SKM-1 treated with dmso at 0.1 percent for 144 hours (cell line): Measurements from ENCODE around the gene STAC2.
"Not testable (repeated sequence)": the region's sequence is repeated elsewhere in the genome, so short reads cannot be mapped to it uniquely, and the experiment has no call there.

Source experiments
- DNase-seq: peaks from one replicate; lab custom pipeline; 2025; ENCODE audit not compliant: unreplicated experiment; lab: John Stamatoyannopoulos, UW

The STAC2 gene, protein sequence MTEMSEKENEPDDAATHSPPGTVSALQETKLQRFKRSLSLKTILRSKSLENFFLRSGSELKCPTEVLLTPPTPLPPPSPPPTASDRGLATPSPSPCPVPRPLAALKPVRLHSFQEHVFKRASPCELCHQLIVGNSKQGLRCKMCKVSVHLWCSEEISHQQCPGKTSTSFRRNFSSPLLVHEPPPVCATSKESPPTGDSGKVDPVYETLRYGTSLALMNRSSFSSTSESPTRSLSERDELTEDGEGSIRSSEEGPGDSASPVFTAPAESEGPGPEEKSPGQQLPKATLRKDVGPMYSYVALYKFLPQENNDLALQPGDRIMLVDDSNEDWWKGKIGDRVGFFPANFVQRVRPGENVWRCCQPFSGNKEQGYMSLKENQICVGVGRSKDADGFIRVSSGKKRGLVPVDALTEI

DNA sequence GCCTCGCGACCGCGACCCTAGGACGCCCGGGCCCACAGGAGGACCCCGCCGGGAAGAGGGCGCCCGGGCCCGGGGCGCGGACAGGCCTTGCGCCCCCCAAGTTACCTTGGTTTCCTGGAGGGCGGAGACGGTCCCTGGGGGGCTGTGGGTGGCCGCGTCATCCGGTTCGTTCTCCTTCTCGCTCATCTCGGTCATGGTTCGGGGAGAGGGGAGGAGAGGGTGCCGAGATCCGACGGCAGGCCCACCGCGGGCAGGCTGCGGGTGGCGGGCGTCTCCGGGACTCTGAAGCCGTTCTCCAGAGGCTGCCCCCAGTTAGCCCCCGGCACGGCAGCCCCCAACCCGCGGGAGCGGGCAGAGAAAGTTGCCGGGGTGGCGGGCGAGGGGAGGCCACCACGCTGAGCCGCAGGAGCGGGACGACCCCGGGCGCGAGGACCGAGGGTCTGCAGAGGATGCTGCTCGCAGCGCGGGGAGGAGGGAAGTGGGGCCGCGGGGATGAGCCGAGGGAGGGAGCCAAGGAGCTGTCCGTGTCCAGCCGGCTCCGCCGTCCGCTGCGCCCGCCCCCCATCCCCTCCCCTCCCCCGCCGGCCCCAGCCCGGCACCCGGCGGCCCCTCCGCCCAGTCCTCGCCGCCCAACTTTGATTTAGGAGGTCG lies at the start of gene STAC2:
TSS of gene STAC2 (minus strand) at position 638 of the 651 bp plus-strand sequence. CDS start at position 195, 443 bp downstream.
- no peak for DNase-seq

DNA sequence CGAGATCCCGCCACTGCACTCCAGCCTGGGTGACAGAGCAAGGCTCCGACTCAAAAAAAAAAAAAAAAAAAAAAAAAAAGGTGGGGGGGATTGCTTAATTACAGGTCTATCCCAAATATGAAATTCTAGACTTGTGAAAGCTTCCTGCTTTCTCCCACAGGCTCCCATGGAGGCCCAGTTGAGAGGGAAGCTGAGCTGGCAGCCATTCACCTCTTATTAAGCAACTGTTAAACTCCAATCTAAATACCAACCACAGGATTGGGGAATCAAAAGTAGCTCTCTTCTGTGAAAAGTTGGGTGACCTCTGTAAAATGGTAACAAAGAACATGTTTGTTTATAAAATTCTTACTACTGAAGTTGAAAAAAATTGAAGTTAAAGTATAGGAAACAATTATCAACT lies 45.8 kb upstream of the STAC2 start:
- DNase-seq: no peak

DNA sequence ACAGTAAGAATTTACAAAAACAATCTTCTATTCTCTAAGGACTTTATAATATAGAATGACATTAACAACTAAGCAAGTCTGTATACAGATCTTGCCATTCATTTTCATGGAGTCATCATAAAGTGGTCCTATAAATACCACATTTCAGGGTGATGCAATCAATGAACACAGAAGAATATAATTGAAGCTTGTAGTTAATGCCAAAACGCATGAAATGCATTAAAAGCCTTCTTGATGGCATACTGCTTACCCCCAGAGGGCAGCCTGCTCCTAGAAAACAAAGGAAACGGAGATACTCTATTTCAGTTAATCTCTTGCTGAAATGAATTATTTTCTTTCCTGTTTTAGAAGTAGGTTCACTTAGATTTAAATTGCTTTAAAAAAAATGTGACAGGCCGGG lies 45.2 kb upstream of the STAC2 start:
- DNase-seq: no peak

DNA sequence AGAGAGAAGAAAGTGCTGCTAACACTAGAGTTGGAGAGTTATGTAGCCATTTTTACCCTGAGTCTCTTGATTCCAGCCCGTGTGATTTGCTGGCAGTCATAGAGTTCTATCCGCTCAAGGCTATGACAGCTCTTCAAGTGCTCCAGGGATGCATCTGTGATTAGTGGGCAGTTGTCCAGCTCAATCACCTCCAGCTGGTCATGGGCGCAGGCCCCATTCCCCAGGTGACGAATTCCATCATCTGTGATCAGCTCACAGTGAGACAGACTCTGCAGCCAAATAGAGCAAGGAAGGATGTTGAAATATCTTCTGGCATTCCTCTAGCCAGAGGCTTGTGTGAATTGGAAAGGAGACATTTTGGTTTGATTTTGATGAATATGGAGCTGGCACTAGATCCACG lies 38.4 kb upstream of the STAC2 start:
- no peak for DNase-seq

DNA sequence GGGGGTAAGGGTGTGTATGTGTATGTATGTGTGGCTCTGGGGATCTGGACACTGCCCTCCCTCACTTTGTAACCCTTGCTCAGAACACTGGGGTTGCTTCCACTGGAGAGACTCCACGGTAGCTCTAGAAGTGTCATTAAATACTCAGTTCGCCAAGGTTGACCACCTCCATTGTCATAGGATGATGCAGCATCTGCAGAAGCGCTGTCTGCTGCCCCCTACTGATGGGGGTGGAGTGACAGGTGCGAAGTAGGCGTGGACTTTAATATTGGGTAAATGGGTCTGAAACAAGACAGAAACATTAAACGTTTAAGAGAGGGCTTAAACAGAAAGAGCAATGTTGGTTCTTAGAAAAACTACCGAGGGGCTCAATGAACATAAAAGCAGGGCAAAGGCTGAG lies 35.5 kb upstream of the STAC2 start:
- no peak for DNase-seq

DNA sequence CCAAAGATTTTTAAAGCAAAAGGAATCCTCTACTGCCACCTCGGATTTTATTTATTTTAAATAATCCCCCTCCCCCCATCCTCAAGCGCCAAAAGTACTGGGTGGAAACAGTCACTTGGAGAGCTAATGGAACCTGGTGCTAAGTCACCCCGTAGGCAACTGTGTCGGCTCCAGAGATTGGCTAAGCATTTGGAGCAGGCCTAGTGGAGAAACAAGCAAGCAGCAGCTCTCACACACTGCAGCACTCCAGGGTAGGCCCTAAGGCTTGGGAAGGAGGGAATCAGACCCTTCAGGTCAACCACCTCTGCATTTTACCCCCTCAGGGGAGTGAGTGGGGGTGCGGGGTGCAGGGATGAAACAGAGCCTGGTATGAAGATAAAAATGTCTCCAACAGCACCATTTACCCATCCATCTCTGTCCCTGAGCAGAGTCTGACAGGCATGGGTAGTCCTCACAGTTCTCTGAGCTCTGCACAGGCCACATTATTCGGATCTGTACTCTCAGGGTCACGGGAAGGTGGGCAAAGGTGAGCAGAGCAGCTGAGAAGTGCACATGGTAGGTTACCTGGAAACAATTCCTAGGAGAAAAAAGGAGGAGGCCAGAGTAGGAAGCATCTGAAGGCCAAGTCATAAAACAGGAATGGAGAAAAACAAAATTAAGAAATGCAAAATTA lies 27.2 kb upstream of the STAC2 start:
- no peak for DNase-seq

DNA sequence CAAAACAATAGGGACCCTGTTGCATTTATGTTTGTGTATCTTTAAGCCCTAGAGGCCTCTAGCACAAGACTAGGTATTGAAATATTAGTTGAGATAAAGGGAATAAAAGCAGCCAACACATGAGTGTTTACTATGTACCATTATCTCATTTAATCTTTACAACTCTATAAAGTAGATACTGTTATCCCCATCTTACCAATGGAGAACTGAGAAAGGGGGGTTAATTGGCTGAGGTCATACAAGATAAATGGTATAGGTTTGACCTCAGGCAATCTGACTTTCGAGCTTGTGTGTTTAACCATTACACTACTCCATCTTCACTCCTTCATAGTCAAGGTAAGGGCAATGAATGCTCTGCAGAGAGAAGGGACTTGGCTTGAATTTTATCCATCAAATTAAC lies 26.3 kb upstream of the STAC2 start:
- DNase-seq: no peak

GRCh38 chr17:39250076-39250475 lies 24.3 kb upstream of the STAC2 start:
- not testable (repeated sequence) for DNase-seq

GRCh38 chr17:39246274-39246673 lies 20.5 kb upstream of the STAC2 start:
- no peak for DNase-seq

DNA sequence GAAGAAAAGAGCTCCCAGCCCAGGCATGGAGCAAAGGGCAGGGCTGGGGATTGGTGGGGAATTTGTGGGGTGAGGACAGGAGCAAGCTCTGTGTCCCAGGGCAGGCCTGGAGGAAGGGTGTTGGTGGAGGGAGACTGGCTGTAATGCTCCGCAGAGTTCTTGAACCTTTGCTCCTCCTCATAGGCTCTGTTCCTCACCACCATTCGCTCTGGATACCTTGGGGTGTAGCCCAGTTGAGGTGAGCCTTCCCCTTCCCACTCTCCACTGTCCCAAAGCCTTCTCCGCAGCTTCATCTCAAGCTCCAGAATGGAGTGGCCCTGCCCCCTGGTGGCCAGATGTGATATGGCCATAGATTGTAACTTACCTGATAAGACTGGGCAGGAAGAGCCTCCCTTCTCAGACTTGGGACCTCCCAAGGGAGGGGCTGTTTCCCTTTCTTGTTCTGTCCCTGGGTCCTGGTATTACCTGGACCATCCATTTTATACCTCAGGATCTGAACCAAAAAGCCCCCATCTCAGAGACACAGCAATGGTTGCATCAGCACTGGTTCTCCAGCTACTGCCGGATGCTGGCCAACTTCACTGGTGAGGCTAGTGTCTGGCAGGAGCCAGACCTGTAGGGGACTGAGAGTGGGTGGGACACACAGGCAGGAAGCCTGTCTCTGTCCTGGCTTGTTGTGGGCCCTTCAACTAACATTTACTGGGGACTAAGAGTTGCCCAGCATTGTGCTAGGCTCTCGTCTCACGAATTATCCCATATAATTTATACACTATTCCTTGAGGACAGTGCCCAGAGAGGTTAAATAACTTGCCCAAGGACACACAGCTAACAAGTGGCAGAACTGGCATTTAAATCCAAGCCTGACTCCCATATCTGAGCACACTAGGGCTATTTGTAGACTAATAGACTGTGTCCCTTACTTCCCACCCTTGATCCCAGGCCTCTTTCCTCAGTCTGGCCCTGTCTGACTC lies 19.1 kb upstream of the STAC2 start:
- peak; percentile 71 for DNase-seq

DNA sequence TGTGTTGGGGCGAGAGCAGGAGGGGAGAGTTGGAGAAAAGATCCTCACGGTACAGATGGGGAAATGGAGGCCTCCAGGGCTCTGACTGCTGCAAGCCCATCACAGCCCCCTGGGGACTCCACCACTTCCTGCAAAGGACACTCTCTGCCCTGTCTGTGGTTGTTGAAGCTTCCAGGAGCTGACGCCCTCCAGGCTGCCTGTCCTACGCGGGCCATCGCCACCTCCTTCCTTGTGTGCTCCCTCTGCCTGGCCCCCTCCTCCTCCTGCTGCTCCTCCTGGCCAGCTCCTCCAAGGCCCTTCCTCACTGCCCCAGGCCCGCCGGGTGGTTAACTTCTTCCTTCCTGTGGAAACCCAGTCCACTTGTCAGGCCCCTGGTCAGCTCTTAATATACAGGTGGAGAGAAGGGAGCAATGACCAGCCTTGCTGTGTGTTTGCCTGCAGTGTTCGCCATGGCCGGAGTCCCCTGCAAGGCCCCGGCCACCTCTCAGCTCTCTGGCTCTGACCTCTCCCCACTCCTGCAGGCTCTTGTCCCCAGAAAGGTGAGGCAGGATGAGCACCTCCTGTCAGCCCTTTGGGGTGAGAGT lies 18.4 kb upstream of the STAC2 start:
- peak; percentile 11 for DNase-seq

GRCh38 chr17:39243155-39243554 lies 17.4 kb upstream of the STAC2 start:
- DNase-seq: no peak

DNA sequence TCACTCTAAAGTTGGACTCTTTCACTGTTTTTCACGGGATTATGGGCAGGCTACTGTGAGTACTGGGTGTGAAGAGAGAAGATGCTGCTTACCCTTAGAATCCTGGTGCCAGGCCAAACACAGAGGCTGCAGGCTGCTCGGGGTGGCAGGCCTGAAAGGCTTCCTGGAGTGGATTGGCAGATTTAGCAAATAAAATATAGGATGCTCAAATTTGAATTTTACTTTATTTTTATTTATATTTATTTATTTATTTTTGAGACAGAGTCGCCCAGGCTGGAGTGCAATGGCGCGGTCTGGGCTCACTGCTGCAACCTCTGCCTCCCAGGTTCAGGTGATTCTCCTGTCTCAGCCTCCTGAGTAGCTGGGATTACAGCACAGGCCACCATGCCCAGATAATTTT lies 14.9 kb upstream of the STAC2 start:
- DNase-seq: no peak

DNA sequence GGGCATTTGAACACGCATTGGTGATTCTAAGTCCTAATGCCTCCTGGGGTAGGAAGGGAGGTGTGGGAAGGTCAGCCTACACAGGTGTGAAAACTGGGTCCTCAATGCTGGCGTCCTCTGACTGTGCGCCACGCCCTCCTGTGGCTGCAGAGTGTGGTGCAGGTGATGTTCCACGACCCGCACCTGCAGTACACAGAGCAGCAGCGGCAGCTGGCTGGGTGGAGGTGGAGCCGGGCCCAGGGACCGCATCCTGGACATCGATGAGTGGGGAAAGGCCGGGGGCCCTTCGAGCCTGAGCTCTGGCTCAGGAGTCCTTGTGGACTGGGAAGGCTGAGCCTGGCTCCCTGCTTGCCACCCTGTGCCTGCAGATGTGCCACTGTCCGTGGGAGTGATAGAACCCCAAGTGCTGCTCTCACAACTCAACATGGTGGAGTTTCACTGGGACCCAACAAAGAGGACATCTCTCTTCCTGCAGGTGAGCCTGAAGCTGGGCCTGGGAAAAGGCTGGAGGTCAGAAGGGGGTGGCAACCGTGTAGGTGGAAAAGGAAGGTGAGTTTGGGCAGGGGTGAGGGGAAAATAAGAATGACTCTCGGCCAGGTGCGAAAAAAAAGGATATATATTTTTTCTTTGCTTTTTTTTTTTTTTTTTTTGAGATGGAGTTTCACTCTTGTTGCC lies 14.0 kb upstream of the STAC2 start:
- DNase-seq: no peak

DNA sequence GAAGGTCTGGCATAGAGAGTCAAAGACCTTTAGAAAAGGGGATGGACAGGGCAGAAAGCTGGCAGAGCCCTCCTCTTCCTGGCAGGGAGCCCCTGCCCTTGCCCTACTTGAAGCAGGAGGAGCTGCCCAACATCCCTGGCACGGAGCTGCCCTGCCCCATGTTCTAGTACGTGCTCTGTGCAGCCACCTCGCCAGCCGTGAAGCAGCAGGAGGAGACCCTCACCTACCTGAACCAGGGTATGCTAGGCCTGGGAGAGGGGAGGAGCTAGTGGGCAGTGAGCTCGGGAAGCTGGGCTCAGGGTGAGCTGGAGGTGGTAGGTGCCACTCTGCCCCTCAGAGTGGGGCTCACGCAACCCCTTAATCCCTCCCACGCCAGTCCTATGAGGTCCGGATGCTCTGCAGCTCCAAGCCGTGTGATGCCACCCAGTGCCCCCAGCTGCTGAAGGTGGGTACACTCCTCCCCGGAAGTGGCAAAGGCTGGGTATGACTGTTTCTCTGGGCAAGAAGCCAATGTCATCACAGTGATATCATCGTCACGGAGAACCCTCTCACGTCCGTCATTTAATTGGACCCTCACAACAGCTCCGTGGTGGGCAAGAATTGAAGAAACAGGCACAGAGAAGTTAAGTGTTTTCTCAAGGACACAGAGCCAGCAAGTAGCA lies 12.7 kb upstream of the STAC2 start:
- DNase-seq: no peak

DNA sequence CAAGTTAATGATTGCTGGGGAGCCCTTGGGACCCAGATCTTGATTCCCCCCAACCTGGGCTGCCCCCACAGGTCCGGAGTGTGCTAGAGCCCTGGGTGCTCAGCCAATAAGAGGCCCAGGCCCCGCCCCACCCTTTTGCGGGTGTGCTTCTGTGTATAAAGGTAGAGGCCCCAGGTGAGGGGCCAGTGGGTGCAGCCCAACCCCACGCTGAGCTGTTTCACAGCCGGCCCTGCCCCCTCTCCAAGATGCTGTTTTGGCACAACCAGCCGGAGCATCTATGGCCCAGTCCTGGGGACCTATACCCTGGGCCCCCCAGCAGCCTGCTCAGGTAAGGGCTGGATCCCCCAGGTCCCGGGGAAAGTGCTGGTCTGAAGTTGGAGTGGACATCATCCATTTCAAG lies 11.8 kb upstream of the STAC2 start:
- no peak for DNase-seq

DNA sequence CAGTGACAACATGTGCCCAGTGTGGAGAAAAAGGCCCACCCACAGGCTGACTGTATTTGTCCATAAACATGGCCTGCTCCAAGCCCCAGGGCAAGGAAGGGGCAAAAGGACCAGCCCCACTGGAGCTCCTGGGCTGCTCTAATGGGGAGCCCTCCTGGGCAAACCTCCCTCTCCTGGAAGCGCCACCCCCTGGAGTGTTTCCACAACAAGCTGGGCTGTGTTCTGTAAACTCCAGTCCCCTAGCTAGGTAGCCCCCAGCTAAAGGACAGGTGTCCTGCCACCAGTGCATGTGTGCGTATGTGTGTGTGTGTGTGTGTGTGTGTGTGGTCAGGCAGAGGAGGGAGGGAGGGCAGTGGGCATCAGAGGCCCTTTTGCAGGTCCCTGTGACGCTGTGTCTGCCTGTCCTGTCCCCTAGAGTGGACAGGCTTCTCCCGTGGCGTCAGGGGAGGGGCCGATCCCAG lies 11.3 kb upstream of the STAC2 start:
- DNase-seq: no peak

- DNase-seq: no peak
These were observed 10.7 kb upstream of the STAC2 start for GRCh38 chr17:39236450-39236927.
